DMS79 treated with DMSO at 0.1 percent for 48 hours (cell line): ENCODE measurements around the gene WNT5B.
"Not testable (repeated sequence)": the region's sequence is repeated elsewhere in the genome, so short reads cannot be mapped to it uniquely, and the experiment has no call there.

ENCODE experiments used
- DNase-seq: peaks from one replicate; lab custom pipeline; 2025; lab: John Stamatoyannopoulos, UW

The WNT5B gene

GRCh38 chr12:1598757-1599156, 30.3 kb upstream of the WNT5B start:
- DNase-seq, result no peak

GRCh38 chr12:1602706-1603105, 26.3 kb upstream of the WNT5B start:
- DNase-seq, result not testable (repeated sequence)

DNA sequence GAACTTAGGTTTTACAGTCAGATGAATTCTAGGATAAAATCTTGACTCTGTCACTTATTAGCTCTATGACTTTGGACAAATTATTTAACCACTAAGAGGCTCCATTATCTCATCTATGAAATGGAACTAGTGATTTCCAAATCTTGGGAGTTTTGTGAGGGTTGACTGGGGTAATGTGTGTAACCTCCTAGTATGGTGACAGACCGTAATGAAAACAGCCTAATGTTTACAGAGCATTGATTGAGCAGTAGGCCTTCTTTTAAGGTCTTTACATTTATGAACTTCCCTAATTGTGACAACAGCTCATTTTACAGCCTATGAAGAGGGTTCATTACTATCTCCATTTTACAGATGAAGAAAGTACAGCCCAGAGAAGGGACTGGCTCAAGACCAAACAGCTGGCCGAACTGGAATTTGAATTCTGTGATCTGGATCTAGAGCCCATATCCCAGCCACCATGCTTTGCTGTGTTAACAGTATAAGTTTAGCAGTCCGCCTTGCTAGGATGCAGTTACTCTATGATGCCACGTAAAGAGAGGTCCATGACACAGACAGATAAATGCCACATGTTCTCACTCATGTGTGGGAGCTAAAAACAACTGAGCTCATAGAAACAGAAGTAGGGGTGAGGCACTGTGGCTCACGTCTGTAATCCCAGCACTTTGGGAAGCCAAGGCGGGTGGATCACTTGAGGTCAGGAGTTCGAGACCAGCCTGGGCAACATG, 25.6 kb upstream of the WNT5B start:
- no peak for DNase-seq

DNA sequence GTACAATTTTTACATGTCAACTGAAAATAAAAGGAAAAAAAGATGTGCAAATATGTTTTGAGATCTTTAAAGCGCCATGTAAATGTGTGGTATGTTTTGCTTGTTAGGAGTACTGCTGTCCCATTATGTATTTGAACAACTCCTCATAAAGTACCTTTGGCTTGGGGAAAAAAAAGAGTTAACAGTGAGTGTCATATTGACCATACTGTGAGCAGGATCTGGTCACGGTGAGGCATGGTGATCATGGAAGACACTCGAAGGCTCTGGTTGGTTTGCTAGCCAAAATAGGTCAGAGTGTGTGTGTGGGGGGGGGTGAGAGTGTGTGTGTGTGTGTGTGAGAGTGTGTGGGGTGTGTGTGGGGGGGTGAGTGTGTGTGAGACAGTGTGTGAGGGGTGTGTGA, 24.6 kb upstream of the WNT5B start:
- no peak for DNase-seq

- peak; percentile 82 for DNase-seq
Observed at GRCh38 chr12:1605129-1606020, 23.7 kb upstream of the WNT5B start.

DNA sequence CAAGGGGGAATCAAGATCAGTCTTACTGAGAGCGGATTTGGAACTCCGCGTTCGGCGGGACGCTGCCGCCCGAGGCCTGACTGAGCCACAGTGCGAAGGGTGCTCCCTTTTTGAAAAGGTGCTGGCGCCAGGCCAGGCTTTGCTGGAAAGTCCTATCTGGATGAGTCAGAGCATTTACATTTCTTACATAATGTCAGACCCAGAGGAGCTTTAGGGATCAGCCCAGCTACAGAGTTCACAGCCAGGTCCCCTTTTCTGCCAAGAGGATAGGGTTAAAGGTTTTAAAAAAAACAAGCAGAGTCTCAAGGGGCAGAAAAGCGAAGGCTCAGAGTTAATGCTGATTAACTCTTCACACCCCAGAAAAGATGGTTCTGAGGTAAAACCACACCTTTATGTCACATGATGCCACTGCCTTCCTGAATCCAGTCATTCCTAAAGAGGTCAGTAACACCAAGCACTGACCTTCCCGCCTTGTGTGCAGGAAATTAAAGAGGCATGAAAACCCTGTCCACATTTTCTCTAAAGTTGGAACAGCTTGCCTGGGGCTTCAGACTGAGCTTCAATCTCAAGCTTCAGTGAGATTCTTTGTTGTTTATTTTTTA, 22.9 kb upstream of the WNT5B start:
- peak; percentile 75 for DNase-seq

DNA sequence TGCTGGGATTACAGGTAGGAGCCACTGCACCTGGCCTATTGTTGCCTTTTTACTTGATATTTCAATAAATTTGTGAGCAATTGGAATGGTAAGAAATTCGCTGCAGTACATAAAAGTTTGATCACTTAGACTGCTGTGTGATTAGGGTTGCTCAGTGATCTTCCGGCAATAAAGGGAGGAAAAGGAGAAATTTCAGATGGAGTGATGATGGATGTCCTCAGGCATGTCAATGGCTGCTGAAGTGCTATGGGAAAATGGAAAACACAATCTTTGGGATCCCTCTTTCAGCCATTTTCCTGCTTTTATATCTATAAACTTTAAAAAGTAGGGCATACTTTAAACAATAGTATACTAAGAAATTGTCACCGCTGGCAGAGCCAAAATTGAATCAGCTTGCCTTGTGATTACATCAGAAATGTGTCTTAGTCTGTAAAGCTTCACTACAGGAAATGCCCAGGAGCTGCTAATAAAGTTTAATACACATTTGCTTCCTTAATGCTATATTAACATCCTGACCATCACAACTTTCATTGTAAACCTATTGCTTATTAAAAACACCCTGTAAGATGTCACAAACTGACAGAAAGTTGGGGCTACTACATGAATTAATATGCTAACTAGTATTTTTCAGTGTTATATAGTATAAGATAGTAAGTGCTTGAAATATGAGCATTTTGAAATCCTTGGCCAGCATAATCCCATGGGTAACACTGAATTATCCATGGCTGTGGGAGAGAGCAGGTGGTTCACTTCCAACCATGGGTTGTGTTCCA, 20.9 kb upstream of the WNT5B start:
- DNase-seq, result no peak

DNA sequence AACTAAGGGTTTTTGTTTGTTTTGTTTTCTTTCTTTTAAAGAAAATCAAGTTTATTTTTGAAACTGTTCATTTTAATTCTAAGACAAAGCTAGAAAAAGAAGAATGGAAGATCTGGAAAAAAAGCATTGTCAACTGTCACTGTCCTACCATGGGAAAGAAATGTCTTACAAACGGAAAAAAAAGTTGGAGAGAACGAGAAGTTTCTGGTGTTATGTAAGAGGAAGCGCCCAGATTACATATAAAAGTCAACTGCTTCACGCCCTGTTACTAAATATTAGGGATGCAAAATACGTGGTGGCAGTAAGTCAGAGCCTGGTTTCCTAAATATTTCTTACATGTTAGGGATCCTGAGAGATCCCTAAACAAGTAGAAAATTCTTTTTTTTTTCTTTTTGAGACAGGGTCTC, 20.3 kb upstream of the WNT5B start:
- DNase-seq, result no peak

- DNase-seq, result no peak
Observed at GRCh38 chr12:1610072-1610643, 18.9 kb upstream of the WNT5B start.

DNA sequence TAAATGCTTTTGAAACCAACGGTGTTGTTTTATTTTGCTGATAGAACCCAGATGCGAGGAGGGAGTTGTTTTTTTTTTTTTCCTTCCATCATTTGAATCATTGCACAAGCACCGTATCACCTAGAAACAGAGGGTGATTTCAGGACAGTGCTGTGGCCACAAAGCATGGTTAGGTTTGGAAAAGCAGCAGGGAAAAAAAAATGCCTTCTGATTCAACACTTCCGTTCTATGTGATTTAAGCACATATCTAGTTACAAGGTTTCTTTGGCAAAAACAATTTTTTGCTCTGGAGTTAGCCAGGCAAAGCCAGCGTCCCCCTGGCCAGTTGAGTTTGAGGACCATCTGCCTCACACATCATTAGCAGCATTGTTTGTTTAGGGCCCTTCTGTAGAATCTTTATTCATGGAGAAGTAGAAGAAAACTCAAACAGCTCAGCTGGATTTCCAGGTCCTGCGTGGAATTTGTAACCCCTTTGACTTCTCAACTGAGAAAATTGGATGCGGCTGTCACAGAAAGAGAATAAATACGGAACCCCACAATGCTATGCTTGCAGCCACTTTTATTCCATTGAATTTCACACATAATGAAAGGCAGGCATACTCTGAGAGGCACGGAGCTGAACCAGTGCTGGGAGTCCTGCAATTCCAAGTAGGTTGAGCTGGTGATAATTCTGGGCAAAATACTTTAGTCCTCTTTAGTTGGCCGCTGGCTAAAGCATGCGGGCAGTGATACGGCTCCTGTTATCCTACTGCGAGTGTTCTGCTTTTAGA, 17.0 kb upstream of the WNT5B start:
- DNase-seq, result peak; percentile 39

- DNase-seq, result no peak
Observed at GRCh38 chr12:1613860-1614259, 15.2 kb upstream of the WNT5B start.

- no peak for DNase-seq
Observed at GRCh38 chr12:1614360-1614759, 14.7 kb upstream of the WNT5B start.

GRCh38 chr12:1616233-1617066, 12.6 kb upstream of the WNT5B start:
- DNase-seq, result no peak

GRCh38 chr12:1618489-1618888, 10.5 kb upstream of the WNT5B start:
- no peak for DNase-seq

DNA sequence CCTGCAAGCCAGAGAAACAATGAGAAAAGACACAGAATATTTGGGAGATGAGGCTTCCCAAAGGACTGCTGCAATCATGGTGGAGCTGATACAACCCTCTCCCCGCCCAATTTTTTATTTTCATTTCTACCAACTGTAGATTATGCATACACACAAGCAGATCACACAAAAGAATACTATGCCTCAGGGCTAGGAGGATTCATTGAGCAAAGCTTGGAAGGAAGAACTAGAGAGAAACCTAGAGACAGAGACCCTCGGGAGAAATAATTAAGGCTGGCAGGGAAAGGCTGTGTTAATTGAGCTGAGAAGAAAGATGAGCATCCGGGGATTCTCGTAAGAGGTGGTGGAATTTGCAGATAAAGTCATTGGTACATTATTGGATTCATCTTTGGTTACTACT, 9.9 kb upstream of the WNT5B start:
- no peak for DNase-seq

GRCh38 chr12:1619587-1619986, 9.4 kb upstream of the WNT5B start:
- DNase-seq, result no peak

DNA sequence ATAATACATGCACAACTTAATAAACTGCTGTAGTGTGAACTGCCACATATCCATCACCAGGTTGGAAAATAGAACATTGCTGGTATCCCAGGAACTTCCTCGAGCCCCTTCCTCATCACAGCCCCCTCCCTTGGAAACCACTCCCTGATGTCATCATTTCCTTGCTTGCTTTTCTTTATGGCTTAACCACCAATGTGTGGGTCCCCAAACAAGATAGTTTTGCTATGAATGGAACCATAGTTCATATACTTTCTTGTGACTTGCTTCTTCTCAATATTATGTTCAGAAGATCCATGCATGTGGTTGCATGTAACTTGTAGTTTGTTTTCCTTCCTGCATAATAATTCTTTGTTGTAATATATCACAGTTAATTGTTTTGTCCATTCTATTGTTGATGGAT, 8.9 kb upstream of the WNT5B start:
- DNase-seq, result no peak

- no peak for DNase-seq
Observed at GRCh38 chr12:1622406-1622805, 6.6 kb upstream of the WNT5B start.

- peak; percentile 27 for DNase-seq
Observed at GRCh38 chr12:1629338-1630132, 504 bp downstream of the WNT5B start.
